GM23338 (cell line): ENCODE data around the gene MAPK8IP3. TPM values are rescaled to one million over a fixed set of nuclear protein-coding genes. Genes with fewer than 3 reads are reported as not detected.

Experiments
- ATAC-seq: fragments of 200-7000 bp; cut with Tn5 transposase; 3 replicates; pipeline ENCODE4 v1.9.1; 2020
- DNase-seq: peaks from one replicate; pipeline ENCODE4 v3.0.0-alpha.2; 2015; ENCODE audit warnings: low spot score
- H2AFZ ChIP-seq: fragments of 200-600 bp; sonication (generic); 2 replicates; pipeline ENCODE4 v1.8.0; 2016; ENCODE audit warnings: antibody characterized with exemption, mild to moderate bottlenecking, moderate library complexity
- H3F3A ChIP-seq: fragments of 200-600 bp; sonication (generic); replicated peaks from 2 replicates; pipeline ENCODE4 v1.8.0; 2017; ENCODE audit warnings: antibody characterized with exemption, mixed run types, low read depth
- H3K27ac ChIP-seq: fragments of 200-600 bp; sonication (generic); 2 replicates; pipeline ENCODE4 v1.6.1; 2016; ENCODE audit warnings: low read depth
- H3K27me3 ChIP-seq: fragments of 200-600 bp; sonication (generic); 2 replicates; pipeline ENCODE4 v1.8.0; 2016; ENCODE audit warnings: mild to moderate bottlenecking, mixed run types, moderate library complexity; ENCODE audit not compliant: insufficient read depth
- H3K36me3 ChIP-seq: fragments of 200-600 bp; sonication (generic); 2 replicates; pipeline ENCODE4 v1.8.0; 2016; ENCODE audit warnings: mild to moderate bottlenecking; ENCODE audit not compliant: insufficient read depth
- H3K4me1 ChIP-seq: fragments of 200-600 bp; sonication (generic); 2 replicates; pipeline ENCODE4 v1.8.0; 2016; ENCODE audit warnings: mild to moderate bottlenecking, moderate library complexity; ENCODE audit not compliant: insufficient read depth
- H3K4me2 ChIP-seq: fragments of 200-600 bp; sonication (generic); 2 replicates; pipeline ENCODE4 v1.7.1; 2017; ENCODE audit warnings: mixed run types
- H3K4me3 ChIP-seq: fragments of 200-600 bp; sonication (generic); 2 replicates; pipeline ENCODE4 v1.6.1; 2016; ENCODE audit warnings: mixed run types
- H3K79me2 ChIP-seq: fragments of 200-600 bp; sonication (generic); replicated peaks from 2 replicates; pipeline ENCODE4 v1.8.0; 2017; ENCODE audit warnings: mild to moderate bottlenecking; ENCODE audit not compliant: insufficient read depth
- H3K9me2 ChIP-seq: fragments of 200-600 bp; sonication (generic); 2 replicates; pipeline ENCODE4 v1.8.0; 2017; ENCODE audit not compliant: insufficient read depth
- H4K20me1 ChIP-seq: fragments of 200-600 bp; sonication (generic); replicated peaks from 2 replicates; pipeline ENCODE4 v1.8.0; 2017; ENCODE audit warnings: mild to moderate bottlenecking; ENCODE audit not compliant: insufficient read depth
- H3K27ac Mint-ChIP-seq: 2 replicates; pipeline ENCODE4 v1.8.0; 2020; ENCODE audit warnings: inconsistent platforms, mild to moderate bottlenecking, moderate library complexity, mixed read lengths
- H3K27me3 Mint-ChIP-seq: 3 replicates; pipeline ENCODE4 v1.8.0; 2022; ENCODE audit warnings: low read depth, mild to moderate bottlenecking, moderate library complexity, mixed read lengths, inconsistent platforms; ENCODE audit not compliant: insufficient read depth, poor library complexity
- H3K36me3 Mint-ChIP-seq: 3 replicates; pipeline ENCODE4 v1.8.0; 2021; ENCODE audit warnings: low read depth, mild to moderate bottlenecking, inconsistent platforms, moderate library complexity, mixed read lengths
- H3K4me1 Mint-ChIP-seq: 3 replicates; pipeline ENCODE4 v1.8.0; 2020; ENCODE audit warnings: mild to moderate bottlenecking, inconsistent platforms, mixed read lengths
- H3K4me3 Mint-ChIP-seq: 3 replicates; pipeline ENCODE4 v1.8.0; 2021; ENCODE audit warnings: moderate library complexity, mild to moderate bottlenecking, inconsistent platforms, mixed read lengths
- H3K9me3 Mint-ChIP-seq: 3 replicates; pipeline ENCODE4 v1.8.0; 2020; ENCODE audit warnings: moderate library complexity, mild to moderate bottlenecking, inconsistent platforms, mixed read lengths
- CREB1 ChIP-seq: fragments of 250-450 bp; sonication (Bioruptor Pico); IDR thresholded peaks from 2 replicates; pipeline ENCODE4 v1.5.0; 2020; ENCODE audit warnings: low read depth, mild to moderate bottlenecking, moderate library complexity
- CTCF ChIP-seq, 2 experiments: fragments of 200-600 bp in 1 of 2; sonication (generic) in 1 of 2; conservative IDR thresholded peaks; 2 replicates each; pipeline versions ENCODE4 v1.5.1 to v1.6.1; 2016 to 2017; ENCODE audit warnings: antibody characterized with exemption in 2 of 2, low read depth in 2 of 2, mild to moderate bottlenecking in 2 of 2, moderate library complexity in 1 of 2
- ETS1 ChIP-seq: IDR thresholded peaks from 2 replicates; pipeline ENCODE4 v1.6.1; 2016; ENCODE audit warnings: antibody characterized with exemption
- EZH2phosphoT487 ChIP-seq: fragments of 200-600 bp; sonication (generic); IDR thresholded peaks from one replicate; pipeline ENCODE4 v1.8.1; 2018; ENCODE audit warnings: antibody characterized with exemption; ENCODE audit not compliant: unreplicated experiment
- JUNB ChIP-seq: IDR thresholded peaks from one replicate; pipeline ENCODE4 v1.6.1; 2016; ENCODE audit warnings: antibody characterized with exemption; ENCODE audit not compliant: unreplicated experiment
- REST ChIP-seq: IDR thresholded peaks from one replicate; pipeline ENCODE4 v1.6.1; 2018; ENCODE audit warnings: antibody characterized with exemption; ENCODE audit not compliant: unreplicated experiment
- ZNF331 ChIP-seq: fragments of 250-450 bp; sonication (Bioruptor Pico); IDR thresholded peaks from 2 replicates; pipeline ENCODE4 v1.5.0; 2020; ENCODE audit warnings: low read depth, mild to moderate bottlenecking, moderate library complexity
- ZNF462 ChIP-seq: fragments of 250-450 bp; sonication (Bioruptor Pico); IDR thresholded peaks from 2 replicates; pipeline ENCODE4 v1.5.0; 2020; ENCODE audit warnings: mild to moderate bottlenecking, moderate library complexity
- polyA plus RNA-seq: library from polyadenylated mRNA; unstranded; fragments of >200 nt; fragmentation: Nextera tagmentation; extraction: Ambion mirVana; gene quantifications from 2 replicates; pipeline ENCODE4 v1.2.1, GENCODE V29; 2016
- total RNA-seq: library from RNA; depleted of rRNA; stranded (reverse); fragments of >200 nt; shearing (Covaris generic); gene quantifications from 2 replicates; pipeline ENCODE4 v1.2.3, GENCODE V29; 2014

MAPK8IP3 gene
- total and polyA plus RNA-seq, 2 experiments from 2014 or later, result 11.3 to 58.4 TPM

GRCh38 chr16:1762196-1762878 lies 56.3 kb downstream of the MAPK8IP3 start (continued):
- no peak for TF ChIP-seq ETS1
- no peak for TF ChIP-seq ZNF462 (CRISPR knock-in tag)
- no peak for TF ChIP-seq JUNB

- no peaks in the 10 kb centered on the region for H3K79me2 ChIP-seq
- H3K36me3 Mint-ChIP-seq, result peaks cover 12% of the 10 kb centered on the region
- H3K27me3 ChIP-seq, result no peaks in the 10 kb centered on the region
- ATAC-seq (peak; percentile 4), DNase-seq (no peak)
- no peak overlapping the region for H2AFZ ChIP-seq
- H3K36me3 ChIP-seq, result no peaks in the 10 kb centered on the region
- H3K4me1 ChIP-seq, result no peaks in the 10 kb centered on the region; the same call in 1 of the 2 replicates
- H3K9me3 Mint-ChIP-seq, result no peaks in the 10 kb centered on the region
- H3K27me3 Mint-ChIP-seq, result peaks cover 11% of the 10 kb centered on the region
- H3K4me3 ChIP-seq, result no peak overlapping the region
- H3K27ac ChIP-seq, result no peak overlapping the region
- H3K9me2 ChIP-seq, result no peaks in the 10 kb centered on the region
- H3K27ac Mint-ChIP-seq, result no peak overlapping the region
- H4K20me1 ChIP-seq, result no peaks in the 10 kb centered on the region
- no peak overlapping the region for H3K4me3 Mint-ChIP-seq
- no peaks in the 10 kb centered on the region for H3K4me1 Mint-ChIP-seq
- H3K4me2 ChIP-seq, result no peak overlapping the region
- 0 out of 2 replicates have a peak, but pooled peaks cover 3% of the 10 kb centered on the region for H3F3A ChIP-seq
- no peak for TF ChIP-seq ZNF331 (CRISPR knock-in tag)
- no peak for TF ChIP-seq EZH2phosphoT487
- TF ChIP-seq CTCF (conservative IDR thresholded peaks at IDR 0.05; ENCODE audit: low read depth in 2 of 2), result no peak
- no peak for TF ChIP-seq CREB1
- no peak for TF ChIP-seq REST
Observed at GRCh38 chr16:1762879-1763520, 57.0 kb downstream of the MAPK8IP3 start.
